Measurements from ENCODE around the gene PLEKHA8. TPM values are rescaled to one million over a fixed set of nuclear protein-coding genes. Genes with fewer than 3 reads are reported as not detected.

Gene PLEKHA8
- total RNA-seq, 4 donors from 2014 or later: 6.1 to 24.4 (median 11.5) TPM

- Histone ChIP-seq H3K36me3 (no peaks in the 10 kb centered on the region), H3K9me3 (no peaks in the 10 kb centered on the region), H3K27ac (no peak overlapping the region), H3K27me3 (no peaks in the 10 kb centered on the region), H3K4me1 (no peaks in the 10 kb centered on the region), H3K4me3 (no peak overlapping the region)
- TF ChIP-seq, protein P1, sequence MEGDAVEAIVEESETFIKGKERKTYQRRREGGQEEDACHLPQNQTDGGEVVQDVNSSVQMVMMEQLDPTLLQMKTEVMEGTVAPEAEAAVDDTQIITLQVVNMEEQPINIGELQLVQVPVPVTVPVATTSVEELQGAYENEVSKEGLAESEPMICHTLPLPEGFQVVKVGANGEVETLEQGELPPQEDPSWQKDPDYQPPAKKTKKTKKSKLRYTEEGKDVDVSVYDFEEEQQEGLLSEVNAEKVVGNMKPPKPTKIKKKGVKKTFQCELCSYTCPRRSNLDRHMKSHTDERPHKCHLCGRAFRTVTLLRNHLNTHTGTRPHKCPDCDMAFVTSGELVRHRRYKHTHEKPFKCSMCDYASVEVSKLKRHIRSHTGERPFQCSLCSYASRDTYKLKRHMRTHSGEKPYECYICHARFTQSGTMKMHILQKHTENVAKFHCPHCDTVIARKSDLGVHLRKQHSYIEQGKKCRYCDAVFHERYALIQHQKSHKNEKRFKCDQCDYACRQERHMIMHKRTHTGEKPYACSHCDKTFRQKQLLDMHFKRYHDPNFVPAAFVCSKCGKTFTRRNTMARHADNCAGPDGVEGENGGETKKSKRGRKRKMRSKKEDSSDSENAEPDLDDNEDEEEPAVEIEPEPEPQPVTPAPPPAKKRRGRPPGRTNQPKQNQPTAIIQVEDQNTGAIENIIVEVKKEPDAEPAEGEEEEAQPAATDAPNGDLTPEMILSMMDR (IDR thresholded peaks at IDR 0.05): no peak
- TF ChIP-seq POLR2A (IDR thresholded peaks at IDR 0.05): no peak
- DNase-seq: no peak
- intact Hi-C loops (cut with DNase I; ENCODE audit: low total_unique reads): no loop called here
Observed at GRCh38 chr7:30047124-30047523, 18.9 kb downstream of the PLEKHA8 start.

DNA sequence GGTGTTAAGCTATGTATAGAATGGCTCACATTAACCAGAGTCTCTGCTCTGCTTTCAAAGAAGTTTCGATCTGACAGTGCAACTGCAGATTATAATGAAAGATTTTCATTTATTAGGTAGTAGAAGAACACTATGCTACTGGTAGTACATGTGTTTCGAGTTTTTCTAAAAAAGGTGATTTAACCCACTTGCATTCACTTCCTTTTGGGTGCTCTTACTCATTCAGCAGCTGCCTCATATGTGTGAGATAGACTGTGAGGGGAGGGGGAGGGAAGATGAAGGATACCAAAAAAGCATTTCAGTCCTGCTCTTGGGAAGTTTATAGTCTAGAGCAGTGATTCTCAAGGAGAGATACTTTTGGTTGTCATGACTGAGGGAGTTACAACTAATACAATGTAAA is 20.4 kb downstream of the PLEKHA8 start:
- no peaks in the 10 kb centered on the region for H3K4me1 ChIP-seq
- no peak overlapping the region for H3K27ac ChIP-seq
- H3K27me3 ChIP-seq: no peaks in the 10 kb centered on the region
- no peaks in the 10 kb centered on the region for H3K9me3 ChIP-seq
- H3K36me3 ChIP-seq: no peaks in the 10 kb centered on the region
- H3K4me3 ChIP-seq: no peak overlapping the region
- no peak for TF ChIP-seq POLR2A (IDR thresholded peaks at IDR 0.05)
- TF ChIP-seq, protein P1 (IDR thresholded peaks at IDR 0.05): no peak
- intact Hi-C loops (cut with DNase I; ENCODE audit: low total_unique reads): no loop called here
- DNase-seq: no peak

DNA sequence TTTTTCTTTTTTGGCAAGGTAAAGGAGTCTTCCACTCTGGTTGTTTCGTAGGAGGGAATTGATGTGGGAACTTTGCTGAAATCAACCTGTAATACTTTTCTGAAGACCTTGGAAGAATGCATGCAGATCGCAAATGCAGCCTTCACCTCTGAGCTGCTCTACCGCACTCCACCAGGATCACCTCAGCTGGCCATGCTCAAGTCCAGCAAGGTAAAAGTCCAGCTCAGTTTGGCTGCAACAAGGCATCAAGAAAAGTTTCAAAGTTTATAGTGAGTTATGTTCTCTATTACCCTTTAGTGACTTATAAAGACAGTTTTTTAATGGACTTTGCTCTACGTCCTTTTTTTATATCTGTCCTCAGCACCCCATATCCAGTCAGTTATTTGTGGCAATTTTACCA is 21.0 kb downstream of the PLEKHA8 start:
- Histone ChIP-seq H3K9me3 (no peaks in the 10 kb centered on the region), H3K36me3 (no peaks in the 10 kb centered on the region), H3K27ac (no peak overlapping the region), H3K4me1 (no peaks in the 10 kb centered on the region), H3K4me3 (no peak overlapping the region), H3K27me3 (no peaks in the 10 kb centered on the region)
- intact Hi-C loops (cut with DNase I; ENCODE audit: low total_unique reads): no loop called here
- DNase-seq: no peak
- TF ChIP-seq, protein P1 (IDR thresholded peaks at IDR 0.05): no peak
- no peak for TF ChIP-seq POLR2A (IDR thresholded peaks at IDR 0.05)

DNA sequence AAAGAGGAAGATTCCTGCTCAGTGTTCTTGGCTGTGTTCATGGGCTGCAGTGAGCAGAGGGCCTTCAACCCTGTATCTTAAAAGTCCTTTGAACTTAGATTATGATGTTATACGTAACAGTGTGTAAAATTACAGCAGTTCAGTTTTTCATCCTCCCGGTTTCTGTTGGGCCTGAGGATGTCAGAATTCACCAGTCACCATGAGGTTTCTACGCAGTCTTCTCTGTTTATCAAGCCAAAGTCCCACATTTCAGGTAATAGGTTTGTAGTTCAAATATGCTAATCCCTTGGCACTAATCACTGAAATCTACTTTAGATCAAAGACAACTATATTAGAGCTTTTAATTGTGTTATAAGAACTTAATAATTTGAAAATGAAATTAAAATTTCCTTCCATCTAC is 24.9 kb downstream of the PLEKHA8 start:
- intact Hi-C loops (cut with DNase I; ENCODE audit: low total_unique reads): no loop called here
- no peaks in the 10 kb centered on the region for H3K9me3 ChIP-seq
- H3K36me3 ChIP-seq: peaks cover 0 to 3% of the 10 kb centered on the region in 2 donors
- H3K4me3 ChIP-seq: no peak overlapping the region
- H3K4me1 ChIP-seq: no peaks in the 10 kb centered on the region
- no peak overlapping the region for H3K27ac ChIP-seq
- DNase-seq: no peak
- no peak for TF ChIP-seq POLR2A (IDR thresholded peaks at IDR 0.05)
- TF ChIP-seq, protein P1 (IDR thresholded peaks at IDR 0.05): no peak
- H3K27me3 ChIP-seq: no peaks in the 10 kb centered on the region

DNA sequence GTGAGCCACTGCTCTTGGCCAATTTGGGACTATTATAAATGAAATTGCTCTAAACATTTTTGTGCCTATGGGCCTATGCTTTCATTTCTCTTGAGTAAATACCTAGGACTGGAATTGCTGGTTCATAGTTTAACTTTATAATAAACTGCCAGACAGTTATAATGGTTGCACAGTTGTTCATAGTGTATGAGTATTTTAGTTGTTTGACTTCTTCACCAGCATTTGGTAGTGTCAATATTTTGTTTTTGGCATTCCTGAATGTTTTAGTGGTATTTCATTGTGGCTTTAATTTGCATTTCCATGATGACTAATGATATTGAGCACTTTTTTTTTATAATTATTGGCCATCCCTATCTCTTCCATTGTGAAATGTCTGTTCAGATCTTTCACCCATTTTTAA is 29.5 kb downstream of the PLEKHA8 start:
- H3K27me3 ChIP-seq: no peaks in the 10 kb centered on the region
- peaks cover 0 to 3% of the 10 kb centered on the region in 2 donors for H3K36me3 ChIP-seq

More for the DNA sequence above, 29.5 kb downstream of the PLEKHA8 start:
- no peaks in the 10 kb centered on the region for H3K4me1 ChIP-seq
- TF ChIP-seq, protein P1 (IDR thresholded peaks at IDR 0.05): no peak
- TF ChIP-seq POLR2A (IDR thresholded peaks at IDR 0.05): no peak
- H3K27ac ChIP-seq: no peak overlapping the region
- no peak overlapping the region for H3K4me3 ChIP-seq
- no peak for DNase-seq
- intact Hi-C loops (cut with DNase I; ENCODE audit: low total_unique reads): no loop called here
- H3K9me3 ChIP-seq: no peaks in the 10 kb centered on the region
